AG09309 (cell line): ENCODE data around the gene ZEB2.
A peak's percentile ranks its signal among the peaks of the same experiment; 100 is the strongest.

ENCODE experiments used
- DNase-seq: peaks from one replicate; pipeline ENCODE4 v3.0.0-alpha.2; 2010; ENCODE audit warnings: low read depth
- H3K4me3 ChIP-seq: 2 replicates; pipeline ENCODE4 v1.5.1; 2011; ENCODE audit warnings: mild to moderate bottlenecking, low read depth, low read length, moderate library complexity; ENCODE audit not compliant: control insufficient read depth
- TF ChIP-seq, protein P1 (sequence below): IDR thresholded peaks from 2 replicates; pipeline ENCODE4 v1.5.1; 2011; ENCODE audit warnings: mild to moderate bottlenecking, low read depth, low read length, inconsistent platforms; ENCODE audit not compliant: insufficient read depth, control insufficient read depth; ENCODE audit errors: missing control alignments

The ZEB2 gene

DNA sequence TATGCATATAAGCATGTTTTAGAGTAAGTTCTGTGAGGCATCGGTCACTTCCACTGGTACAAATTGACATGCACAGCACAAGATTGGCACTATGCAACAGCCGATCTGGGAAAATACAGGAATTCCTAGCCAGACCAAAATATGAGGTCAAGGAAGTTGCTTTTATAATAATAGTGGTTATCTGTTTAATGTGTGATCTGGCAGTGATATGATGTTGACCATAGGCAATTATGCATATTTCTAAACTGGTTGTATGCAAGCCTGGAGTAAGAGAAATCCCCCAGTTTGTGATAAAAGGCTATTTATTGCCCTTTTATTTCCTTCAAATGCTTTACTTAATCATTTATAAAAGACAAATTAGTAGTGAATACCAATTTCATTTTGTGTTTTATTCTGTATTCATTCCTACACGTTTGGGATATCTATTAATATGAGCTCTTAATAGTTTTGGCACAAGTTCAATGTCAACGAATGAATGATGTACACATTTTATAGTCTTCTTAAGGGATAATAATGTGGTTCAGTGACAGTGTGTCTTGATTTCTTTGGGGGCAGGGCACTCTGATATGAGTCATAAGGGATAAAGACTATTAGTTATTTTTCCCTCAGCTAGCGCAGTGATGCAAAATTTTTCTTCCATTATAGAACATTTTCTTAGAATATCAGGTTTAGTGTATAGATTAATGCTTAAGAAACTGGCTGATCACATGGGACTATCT lies 34.7 kb upstream of the ZEB2 start:
- DNase-seq = no peak
- no peak overlapping the region for H3K4me3 ChIP-seq
- TF ChIP-seq, protein P1, sequence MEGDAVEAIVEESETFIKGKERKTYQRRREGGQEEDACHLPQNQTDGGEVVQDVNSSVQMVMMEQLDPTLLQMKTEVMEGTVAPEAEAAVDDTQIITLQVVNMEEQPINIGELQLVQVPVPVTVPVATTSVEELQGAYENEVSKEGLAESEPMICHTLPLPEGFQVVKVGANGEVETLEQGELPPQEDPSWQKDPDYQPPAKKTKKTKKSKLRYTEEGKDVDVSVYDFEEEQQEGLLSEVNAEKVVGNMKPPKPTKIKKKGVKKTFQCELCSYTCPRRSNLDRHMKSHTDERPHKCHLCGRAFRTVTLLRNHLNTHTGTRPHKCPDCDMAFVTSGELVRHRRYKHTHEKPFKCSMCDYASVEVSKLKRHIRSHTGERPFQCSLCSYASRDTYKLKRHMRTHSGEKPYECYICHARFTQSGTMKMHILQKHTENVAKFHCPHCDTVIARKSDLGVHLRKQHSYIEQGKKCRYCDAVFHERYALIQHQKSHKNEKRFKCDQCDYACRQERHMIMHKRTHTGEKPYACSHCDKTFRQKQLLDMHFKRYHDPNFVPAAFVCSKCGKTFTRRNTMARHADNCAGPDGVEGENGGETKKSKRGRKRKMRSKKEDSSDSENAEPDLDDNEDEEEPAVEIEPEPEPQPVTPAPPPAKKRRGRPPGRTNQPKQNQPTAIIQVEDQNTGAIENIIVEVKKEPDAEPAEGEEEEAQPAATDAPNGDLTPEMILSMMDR = no peak

DNA sequence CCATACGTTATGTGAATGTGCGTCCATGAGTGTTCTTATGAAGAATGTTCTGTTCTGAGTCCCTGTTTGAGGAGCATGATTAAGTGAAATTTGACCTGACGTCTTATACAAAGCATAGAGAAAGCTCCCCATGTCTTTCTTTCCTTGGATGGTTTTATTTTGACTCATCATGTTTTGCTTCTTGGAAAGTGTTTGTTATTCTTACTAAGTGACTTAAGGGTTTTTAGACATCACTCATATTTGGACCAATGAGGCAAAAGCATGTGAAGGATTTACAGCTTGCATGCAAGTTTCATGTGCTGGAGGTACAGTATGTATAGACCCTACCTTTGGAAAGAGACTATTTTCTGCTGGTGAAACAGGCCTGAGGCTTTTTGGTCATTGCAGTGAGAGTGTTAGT lies 33.5 kb upstream of the ZEB2 start:
- no peak overlapping the region for H3K4me3 ChIP-seq
- TF ChIP-seq, protein P1 = no peak
- peak; percentile 66 for DNase-seq

DNA sequence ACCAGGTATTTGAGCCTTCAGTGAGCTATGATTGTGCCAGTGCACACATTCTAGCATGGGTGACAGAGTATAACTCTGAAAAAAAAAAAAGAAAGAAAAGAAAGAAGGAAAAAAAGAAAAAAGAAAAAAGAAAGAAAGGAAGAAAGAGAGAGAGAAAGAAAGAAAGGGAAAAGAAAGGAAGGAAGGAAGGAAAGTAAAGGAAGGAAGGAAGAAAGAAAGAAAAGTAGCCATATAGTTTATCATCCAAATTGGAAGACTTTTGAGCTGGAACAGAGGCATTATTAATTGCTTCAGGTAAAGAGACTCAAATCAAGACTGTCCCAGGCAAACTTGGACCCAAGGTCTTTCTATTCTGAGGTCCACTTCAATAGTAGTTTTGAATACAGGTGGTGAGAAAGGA lies 32.9 kb upstream of the ZEB2 start:
- DNase-seq = no peak
- TF ChIP-seq, protein P1 = no peak

DNA sequence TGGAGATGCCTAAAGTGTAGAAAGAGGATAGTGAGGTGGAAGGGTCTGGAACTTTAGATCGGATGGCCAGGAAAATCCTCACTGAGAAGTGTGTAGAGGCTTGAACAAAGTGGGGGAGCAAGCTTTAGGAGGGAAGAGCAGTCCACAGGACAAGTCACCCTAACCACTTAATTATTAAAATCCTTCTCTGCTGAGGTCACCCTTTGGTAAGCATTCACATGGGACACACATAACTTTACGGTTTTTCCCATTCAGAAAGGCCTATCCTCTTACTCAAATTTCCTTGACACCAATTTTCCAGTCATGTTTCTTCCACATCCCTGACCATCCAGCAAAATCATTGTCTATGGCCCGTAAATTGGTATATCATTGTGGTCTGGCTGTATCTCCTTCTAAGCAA lies 31.0 kb upstream of the ZEB2 start:
- no peak for DNase-seq
- TF ChIP-seq, protein P1 = no peak
- no peak overlapping the region for H3K4me3 ChIP-seq

More for the DNA sequence above, 32.9 kb upstream of the ZEB2 start:
- H3K4me3 ChIP-seq = no peak overlapping the region

DNA sequence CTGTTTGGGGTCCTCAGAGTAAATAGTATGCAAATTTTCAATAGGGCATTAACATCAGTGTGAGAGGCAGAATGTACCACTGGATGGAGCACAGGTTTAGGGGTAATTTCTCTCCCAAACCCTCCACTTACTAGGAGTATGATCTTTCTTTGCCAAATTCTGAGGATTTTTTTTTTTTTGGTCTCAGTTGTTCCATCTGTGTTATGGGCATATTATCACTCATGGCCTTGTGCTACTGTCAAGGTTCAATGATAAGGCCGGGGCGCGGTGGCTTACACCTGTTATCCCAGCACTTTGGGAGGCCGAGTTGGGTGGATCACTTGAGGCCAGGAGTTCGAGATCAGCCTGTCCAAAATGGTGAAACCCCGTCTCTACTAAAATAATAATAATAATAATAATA lies 30.2 kb upstream of the ZEB2 start:
- TF ChIP-seq, protein P1 = no peak
- no peak for DNase-seq
- H3K4me3 ChIP-seq = no peak overlapping the region

DNA sequence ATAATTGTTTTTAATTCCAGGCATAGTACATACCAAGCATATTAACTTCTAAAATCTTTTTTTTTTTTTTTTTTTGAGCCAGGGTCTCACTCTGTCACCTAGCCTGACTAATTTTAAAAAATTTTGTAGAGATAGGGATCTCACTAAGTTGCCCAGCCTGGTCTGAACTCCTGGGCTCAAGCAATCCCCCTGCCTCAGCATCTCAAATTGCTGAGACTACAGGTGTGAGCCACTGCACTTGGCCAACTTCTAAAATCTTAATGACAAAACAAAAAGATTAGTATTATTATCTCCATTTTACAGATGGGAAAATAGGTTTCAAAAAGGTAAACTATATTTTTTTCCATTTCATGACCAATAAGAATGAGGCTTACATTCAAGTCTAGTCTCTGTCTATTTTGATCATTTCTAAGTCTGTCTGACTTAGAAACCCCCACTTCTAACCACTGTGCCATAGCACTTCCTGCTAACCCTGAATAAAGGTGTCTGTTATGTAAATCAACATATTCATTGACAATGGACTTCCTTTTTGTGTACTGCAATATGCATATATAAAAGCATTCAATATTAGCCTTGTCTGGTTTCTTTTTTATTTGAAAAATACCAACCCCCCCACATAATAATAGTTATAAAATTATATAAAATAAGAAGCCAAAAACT lies 28.7 kb upstream of the ZEB2 start:
- H3K4me3 ChIP-seq = no peak overlapping the region
- no peak for DNase-seq
- TF ChIP-seq, protein P1 = no peak
